ENCODE measurements around the gene CADPS2.

Gene CADPS2

GRCh38 chr7:122602800-122603199 lies 283.5 kb downstream of the CADPS2 start:
- no peak for DNase-seq (ENCODE audit: low read depth)

- DNase-seq (ENCODE audit: low read depth), result no peak
These were observed 285.6 kb downstream of the CADPS2 start for GRCh38 chr7:122600630-122601029.

GRCh38 chr7:122600042-122600441 lies 286.2 kb downstream of the CADPS2 start:
- no peak for DNase-seq (ENCODE audit: low read depth)

DNA sequence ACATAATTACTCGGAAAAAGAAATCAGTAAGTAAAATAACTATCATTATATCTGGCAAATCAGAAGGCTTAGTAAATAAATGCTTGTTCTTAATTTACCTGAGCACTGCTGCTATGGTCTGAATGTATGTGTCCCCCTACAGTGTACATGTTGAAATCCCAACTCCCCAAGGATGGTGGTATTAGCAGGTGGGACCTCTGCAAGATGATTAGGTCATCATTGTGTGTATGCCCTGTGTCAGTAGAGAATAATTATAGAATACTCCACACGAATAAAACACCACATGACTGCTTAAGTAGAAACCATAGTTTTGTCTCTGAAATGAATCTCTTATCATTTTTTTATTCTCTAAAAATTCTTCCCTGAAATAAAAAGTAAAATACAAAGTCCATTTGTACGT lies 289.0 kb downstream of the CADPS2 start:
- DNase-seq (ENCODE audit: low read depth), result no peak

DNA sequence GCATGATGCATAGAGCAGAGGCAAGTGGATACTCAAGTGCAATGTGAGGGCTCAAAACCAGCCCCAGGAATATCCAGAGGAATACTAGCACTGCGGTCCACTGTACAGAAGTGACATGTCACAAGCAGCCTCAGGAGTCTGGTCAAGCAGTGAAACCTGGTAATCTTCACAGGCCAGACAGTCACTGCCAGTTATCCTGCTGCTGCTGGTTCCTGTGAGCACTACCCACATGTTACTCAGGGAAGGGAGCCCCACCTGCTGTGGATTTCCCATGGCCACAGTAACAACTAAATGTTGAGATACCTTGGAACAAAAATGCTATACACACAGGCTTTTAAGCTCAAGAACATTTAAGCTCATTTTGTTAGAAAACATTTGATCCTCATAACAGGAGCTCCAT lies 290.4 kb downstream of the CADPS2 start:
- no peak for DNase-seq (ENCODE audit: low read depth)

- no peak for DNase-seq (ENCODE audit: low read depth)
These were observed 297.6 kb downstream of the CADPS2 start for GRCh38 chr7:122588621-122589020.

- no peak for DNase-seq (ENCODE audit: low read depth)
These were observed 301.5 kb downstream of the CADPS2 start for GRCh38 chr7:122584676-122585251.

DNA sequence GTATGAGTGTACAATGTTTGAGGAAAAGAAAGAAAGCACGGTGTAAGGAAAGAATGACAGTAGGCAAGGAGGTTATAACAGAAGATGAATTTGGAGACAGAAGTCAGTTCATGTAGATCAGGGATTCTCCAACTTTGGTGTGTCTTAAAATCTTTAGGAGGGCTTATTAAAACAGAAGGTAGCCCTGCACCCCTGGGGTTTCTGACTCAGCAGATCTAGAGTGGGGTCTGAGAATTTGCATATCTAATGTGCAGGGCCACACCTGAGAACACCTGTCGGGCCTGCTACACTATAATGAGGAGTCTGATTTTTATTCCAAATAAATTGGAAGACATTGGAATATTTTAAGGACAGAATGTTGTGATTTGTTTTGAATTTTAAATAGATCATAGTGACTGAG lies 307.9 kb downstream of the CADPS2 start:
- no peak for DNase-seq (ENCODE audit: low read depth)

DNA sequence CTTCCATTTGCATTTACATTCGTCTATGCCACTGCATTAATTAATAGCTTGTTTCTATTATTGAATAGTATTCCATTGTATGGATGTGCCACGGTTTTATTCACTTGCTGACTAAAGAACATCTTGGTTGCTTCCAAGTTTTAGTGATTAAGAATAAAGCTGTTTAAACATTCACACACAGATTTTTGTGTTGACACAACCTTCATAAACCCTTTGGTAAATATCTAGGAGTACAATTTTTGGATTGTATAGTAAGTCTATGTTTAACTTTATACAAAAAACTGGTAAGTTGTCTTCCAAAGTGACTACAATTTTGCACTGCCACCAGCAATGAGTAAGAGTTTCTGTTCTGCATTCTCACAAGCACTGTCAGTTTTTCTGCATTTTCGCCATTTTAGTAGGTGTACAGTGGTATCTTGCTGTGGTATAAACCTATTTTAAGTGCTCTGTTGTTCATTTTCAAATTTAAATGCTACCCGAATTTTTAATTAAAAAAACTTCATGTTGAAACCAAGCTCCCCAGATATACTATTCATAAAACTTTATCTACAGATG lies 308.7 kb downstream of the CADPS2 start:
- DNase-seq (ENCODE audit: low read depth), result no peak

DNA sequence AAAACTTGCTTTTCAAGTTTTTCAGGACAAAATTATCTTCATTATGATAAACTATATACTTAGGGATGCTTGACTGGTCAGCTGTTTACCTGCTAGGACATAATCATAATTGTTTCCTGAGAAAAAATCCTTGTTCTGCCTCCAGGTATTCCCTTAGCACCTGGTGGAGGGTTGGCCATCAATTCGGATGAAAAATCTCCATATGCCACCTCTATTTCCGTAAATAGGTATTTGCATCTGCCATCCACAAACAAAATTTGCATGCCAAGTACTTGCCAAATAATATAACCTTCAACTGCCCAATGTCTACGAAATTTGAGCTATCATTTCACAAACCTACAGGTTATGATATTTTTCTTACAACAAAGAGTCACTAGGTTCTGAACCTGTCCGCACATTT lies 313.6 kb downstream of the CADPS2 start:
- no peak for DNase-seq (ENCODE audit: low read depth)

- DNase-seq (ENCODE audit: low read depth), result no peak
These were observed 324.9 kb downstream of the CADPS2 start for GRCh38 chr7:122561326-122561725.

DNA sequence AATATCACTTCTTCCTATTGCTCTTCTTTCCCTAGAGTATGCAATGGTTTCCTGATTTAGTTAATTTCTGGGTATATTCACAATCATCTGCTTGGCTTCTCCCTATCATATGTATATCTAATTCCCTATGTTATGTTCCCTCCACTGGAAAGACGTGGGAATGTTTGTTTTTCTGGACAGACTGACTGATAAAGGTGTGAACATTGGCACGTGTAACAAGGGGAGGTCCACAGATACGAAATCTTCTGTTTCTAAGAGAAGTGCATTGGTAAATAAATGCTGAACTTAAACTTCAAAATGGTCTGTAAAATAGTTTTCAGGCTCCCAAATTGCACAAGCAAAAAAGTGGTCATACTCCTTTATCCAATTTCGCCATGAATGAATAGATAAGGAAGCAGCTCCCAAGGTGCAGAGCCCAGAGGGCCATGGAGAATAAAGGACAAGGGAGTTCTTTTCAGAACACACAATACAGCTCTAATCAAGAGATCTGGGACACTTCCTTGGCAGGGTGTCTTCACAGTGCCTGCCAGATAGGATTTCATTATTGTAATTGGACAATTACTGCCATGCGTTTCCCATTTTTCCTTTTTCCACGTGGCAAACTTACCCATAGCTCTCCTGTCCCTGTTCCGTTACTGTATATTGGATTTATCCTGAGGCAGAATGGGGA lies 329.3 kb downstream of the CADPS2 start:
- DNase-seq (ENCODE audit: low read depth), result no peak

DNA sequence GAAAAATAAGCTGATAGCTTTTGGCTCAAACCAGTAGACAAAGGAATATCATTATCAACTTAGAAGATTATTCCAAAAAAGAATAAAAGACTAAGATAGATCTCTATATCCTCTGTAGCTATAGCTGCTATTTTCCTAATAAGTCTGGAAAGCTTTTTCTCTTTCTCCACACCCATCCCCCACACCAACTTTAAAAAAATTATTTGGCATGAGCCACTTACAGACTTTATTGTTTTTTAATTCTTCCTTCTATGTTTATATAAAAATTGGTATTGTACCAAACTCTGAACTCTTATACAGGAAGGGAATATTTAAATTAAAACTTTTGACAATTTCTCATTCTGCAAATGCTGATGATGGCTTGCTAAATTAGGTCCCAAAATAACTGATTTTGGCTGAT lies 330.0 kb downstream of the CADPS2 start:
- no peak for DNase-seq (ENCODE audit: low read depth)

DNA sequence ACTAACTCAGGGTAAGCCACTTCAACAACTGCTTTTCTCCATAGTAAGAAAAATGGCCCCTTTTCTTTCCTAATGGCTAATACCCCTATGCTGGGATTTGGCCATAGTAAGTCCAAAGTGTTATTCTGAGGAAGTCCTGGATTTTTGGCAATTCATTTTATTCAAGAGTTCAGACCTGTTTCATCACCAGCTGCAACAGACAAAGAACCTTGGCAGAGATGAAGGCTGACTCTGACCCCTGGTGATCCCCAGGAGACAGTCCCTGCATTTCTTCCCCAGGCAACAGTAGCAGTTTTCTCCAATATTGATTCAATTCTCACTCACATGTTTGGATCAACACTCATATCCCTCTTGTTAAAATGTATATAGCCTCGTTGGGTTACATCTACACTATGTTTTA lies 332.5 kb downstream of the CADPS2 start:
- no peak for DNase-seq (ENCODE audit: low read depth)

DNA sequence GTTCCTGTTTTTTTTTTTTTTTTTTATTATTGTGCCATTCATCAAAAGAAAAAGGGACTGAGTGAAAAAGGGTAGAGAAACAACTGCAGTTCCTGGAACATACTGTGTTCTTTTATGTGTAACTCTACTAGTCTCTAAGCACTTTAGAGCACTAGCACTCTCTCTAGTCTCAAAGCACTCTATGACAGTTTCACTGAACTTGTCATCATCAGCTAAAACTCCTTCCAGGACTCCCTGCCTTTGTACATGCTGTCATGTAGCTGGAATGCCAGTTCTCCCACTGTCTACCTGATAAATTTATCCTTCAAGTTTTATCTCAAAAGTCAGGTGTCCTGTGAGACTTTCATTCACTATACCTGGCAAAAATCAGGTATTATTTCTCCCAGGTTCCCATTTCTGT lies 333.5 kb downstream of the CADPS2 start:
- DNase-seq (ENCODE audit: low read depth), result no peak

GRCh38 chr7:122550545-122550944 lies 335.7 kb downstream of the CADPS2 start:
- no peak for DNase-seq (ENCODE audit: low read depth)

DNA sequence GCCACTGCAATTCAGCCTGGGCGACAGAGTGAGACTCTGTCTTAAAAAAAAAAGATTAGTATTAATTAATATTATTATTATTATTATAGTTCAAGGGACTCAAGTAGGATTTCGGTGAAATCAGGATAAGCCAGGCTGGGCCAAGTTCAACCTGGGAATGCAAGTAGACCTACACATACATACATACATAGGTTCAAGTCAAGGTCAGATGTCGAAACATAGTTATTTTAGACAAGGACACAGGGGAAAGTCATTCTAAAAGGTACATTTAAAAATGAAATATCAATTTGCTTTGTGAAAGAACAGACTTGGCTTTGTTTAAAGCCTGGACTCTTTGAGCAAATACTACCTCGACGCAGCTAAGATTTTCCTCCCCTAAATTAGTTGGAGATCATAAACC lies 336.7 kb downstream of the CADPS2 start:
- no peak for DNase-seq (ENCODE audit: low read depth)

DNA sequence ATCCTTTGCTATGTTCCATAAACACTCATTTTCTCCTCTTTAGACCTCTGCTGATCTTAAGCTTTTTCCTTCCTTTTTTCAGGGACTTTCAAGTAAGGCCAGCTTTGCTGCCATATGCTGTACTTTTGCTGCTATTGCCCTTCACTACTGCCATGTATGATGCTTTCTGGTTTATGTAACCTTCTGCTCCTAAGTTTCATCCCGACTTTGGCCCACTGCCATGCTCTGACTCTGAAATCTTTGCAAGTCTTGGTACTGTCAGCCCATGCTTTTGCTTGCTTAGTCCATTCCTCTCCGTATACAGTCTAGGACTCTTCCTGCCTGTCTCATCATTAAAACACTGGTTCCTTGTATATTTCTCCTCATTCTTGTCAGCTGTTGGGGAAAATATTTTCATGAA lies 339.8 kb downstream of the CADPS2 start:
- DNase-seq (ENCODE audit: low read depth), result no peak

DNA sequence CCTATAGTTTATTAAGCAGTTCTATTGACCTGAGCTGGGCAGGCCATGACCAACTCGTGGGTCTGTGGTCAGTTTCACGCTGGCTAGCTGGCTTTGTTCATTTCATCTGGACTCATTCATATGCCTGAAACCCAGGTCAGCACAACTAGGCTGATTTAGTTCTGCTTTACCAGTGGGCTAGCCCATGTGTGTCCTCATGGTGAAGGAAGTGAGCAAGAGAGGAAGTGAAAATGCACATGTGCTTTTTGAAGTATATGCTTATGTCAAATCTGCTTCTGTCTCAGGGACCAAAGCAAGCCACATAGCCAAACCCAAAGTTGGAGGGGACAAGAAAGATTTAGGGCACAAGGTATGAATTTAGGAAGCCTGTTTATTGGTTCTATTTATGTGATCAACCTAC lies 341.8 kb downstream of the CADPS2 start:
- no peak for DNase-seq (ENCODE audit: low read depth)

GRCh38 chr7:122543891-122544290 lies 342.4 kb downstream of the CADPS2 start:
- no peak for DNase-seq (ENCODE audit: low read depth)

- DNase-seq (ENCODE audit: low read depth), result no peak
These were observed 343.1 kb downstream of the CADPS2 start for GRCh38 chr7:122543166-122543565.

- no peak for DNase-seq (ENCODE audit: low read depth)
These were observed 351.2 kb downstream of the CADPS2 start for GRCh38 chr7:122535086-122535485.

GRCh38 chr7:122532406-122533269 lies 353.6 kb downstream of the CADPS2 start:
- DNase-seq (ENCODE audit: low read depth), result no peak

Data from non-pigmented ciliary epithelial cell (primary cell).